ENCODE results near the gene CFAP43.

- TF ChIP-seq POLR2AphosphoS5 (IDR thresholded peaks at IDR 0.05) = no peak
- no peak for TF ChIP-seq POLR2A (IDR thresholded peaks at IDR 0.05)
- TF ChIP-seq, protein P1, sequence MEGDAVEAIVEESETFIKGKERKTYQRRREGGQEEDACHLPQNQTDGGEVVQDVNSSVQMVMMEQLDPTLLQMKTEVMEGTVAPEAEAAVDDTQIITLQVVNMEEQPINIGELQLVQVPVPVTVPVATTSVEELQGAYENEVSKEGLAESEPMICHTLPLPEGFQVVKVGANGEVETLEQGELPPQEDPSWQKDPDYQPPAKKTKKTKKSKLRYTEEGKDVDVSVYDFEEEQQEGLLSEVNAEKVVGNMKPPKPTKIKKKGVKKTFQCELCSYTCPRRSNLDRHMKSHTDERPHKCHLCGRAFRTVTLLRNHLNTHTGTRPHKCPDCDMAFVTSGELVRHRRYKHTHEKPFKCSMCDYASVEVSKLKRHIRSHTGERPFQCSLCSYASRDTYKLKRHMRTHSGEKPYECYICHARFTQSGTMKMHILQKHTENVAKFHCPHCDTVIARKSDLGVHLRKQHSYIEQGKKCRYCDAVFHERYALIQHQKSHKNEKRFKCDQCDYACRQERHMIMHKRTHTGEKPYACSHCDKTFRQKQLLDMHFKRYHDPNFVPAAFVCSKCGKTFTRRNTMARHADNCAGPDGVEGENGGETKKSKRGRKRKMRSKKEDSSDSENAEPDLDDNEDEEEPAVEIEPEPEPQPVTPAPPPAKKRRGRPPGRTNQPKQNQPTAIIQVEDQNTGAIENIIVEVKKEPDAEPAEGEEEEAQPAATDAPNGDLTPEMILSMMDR (IDR thresholded peaks at IDR 0.05) = no peak
These were observed 38.4 kb downstream of the CFAP43 start for GRCh38 chr10:104193787-104194186.

All from transverse colon (tissue), 4 donors.